Testis (tissue), 3 donors: ENCODE data around the gene TRPM4. TPM values are rescaled to one million over a fixed set of nuclear protein-coding genes. Genes with fewer than 3 reads are reported as not detected.

Source experiments
- DNase-seq: peaks from one replicate; pipeline ENCODE4 v3.0.0-alpha.2; 2019
- H3K27ac ChIP-seq, 2 donors: fragments of 200-600 bp; sonication (generic); one replicate each; pipeline ENCODE4 v1.5.1; 2019
- H3K27me3 ChIP-seq: fragments of 200-600 bp; sonication (generic); one replicate; pipeline ENCODE4 v1.5.1; 2019
- H3K36me3 ChIP-seq: fragments of 200-600 bp; sonication (generic); one replicate; pipeline ENCODE4 v1.5.1; 2017; ENCODE audit warnings: low read depth; ENCODE audit errors: missing control alignments
- H3K4me1 ChIP-seq: fragments of 200-600 bp; sonication (generic); one replicate; pipeline ENCODE4 v1.5.1; 2019
- H3K4me3 ChIP-seq, 2 donors: fragments of 200-600 bp; sonication (generic); one replicate each; pipeline ENCODE4 v1.5.1; 2017 to 2019
- H3K9me3 ChIP-seq: fragments of 200-600 bp; sonication (generic); one replicate; pipeline ENCODE4 v1.5.1; 2017
- POLR2A ChIP-seq: fragments of 450-650 bp; IDR thresholded peaks from one replicate; pipeline ENCODE4 v1.6.1; 2017; ENCODE audit warnings: antibody characterized with exemption, mild to moderate bottlenecking, moderate library complexity
- WGBS, 2 donors: methylation state at CpG; one replicate each; pipeline ENCODE4 v1.1.5; 2018; 5-methylcytosine and 5-hydroxymethylcytosine counted together
- intact Hi-C: fragments of 100-400 bp; cut with DNase I; formaldehyde crosslinking; loops from one replicate; pipeline ENCODE4 v1.15.1; 2023; ENCODE audit warnings: low total_unique reads
- polyA plus RNA-seq: library from polyadenylated mRNA; stranded (reverse); fragments of 350-450 nt; fragmentation: Illumina TruSeq; extraction: RNeasy Lipid Tissue Mini Kit (QIAGEN cat#74804); gene quantifications from one replicate; pipeline ENCODE4 v1.2.3, GENCODE V29; 2014; ENCODE audit warnings: low read depth, low replicate concordance; ENCODE audit not compliant: insufficient read depth
- total RNA-seq, 2 donors: library from RNA; depleted of rRNA; stranded (reverse); fragments of >200 nt; gene quantifications; one replicate each; pipeline ENCODE4 v1.2.3, GENCODE V29; 2016
- TF ChIP-seq, protein P1 (sequence below), 3 experiments: fragments of 450-650 bp in 2 of 3; fragments of 200-600 bp in 1 of 3; sonication (generic) in 1 of 3; IDR thresholded peaks; one replicate each; pipeline ENCODE4 v1.5.1; 2016 to 2019; ENCODE audit warnings: antibody characterized with exemption in 3 of 3, mild to moderate bottlenecking in 2 of 3, moderate library complexity in 1 of 3

Gene TRPM4
- total and polyA plus RNA-seq, 3 donors from 2014 or later: 16.0 to 45.7 (median 30.5) TPM

DNA sequence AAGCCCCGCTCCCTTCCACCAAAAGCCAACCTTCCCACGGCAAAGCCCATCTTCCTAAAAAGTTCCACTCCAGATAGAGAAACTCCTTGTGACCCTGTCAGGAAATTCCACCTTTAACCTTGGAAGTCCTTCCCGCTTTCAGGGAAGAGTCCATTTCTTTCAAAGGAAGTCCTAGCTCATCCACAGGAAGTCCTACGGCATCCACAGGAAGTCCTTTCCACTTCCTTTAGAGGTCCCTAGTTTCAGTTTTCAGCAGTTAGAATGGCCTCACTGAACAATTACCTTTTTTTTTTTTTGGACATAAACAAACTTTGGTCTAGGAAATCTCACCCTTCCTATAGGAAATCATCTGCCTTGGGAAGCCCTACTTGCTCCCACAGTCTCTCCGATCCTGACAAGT, 31.7 kb downstream of the TRPM4 start:
- 59 to 73% methylated on average over 5 of the region's 5 CpGs for WGBS, 2 donors
- Histone ChIP-seq H3K27me3 (no peaks in the 10 kb centered on the region), H3K4me3 (peak overlapping the region in 1 of 2 donors; percentile 20), H3K27ac (no peak overlapping the region), H3K9me3 (no peaks in the 10 kb centered on the region), H3K4me1 (no peaks in the 10 kb centered on the region), H3K36me3 (peaks cover 3% of the 10 kb centered on the region)
- no peak for DNase-seq
- TF ChIP-seq, protein P1, sequence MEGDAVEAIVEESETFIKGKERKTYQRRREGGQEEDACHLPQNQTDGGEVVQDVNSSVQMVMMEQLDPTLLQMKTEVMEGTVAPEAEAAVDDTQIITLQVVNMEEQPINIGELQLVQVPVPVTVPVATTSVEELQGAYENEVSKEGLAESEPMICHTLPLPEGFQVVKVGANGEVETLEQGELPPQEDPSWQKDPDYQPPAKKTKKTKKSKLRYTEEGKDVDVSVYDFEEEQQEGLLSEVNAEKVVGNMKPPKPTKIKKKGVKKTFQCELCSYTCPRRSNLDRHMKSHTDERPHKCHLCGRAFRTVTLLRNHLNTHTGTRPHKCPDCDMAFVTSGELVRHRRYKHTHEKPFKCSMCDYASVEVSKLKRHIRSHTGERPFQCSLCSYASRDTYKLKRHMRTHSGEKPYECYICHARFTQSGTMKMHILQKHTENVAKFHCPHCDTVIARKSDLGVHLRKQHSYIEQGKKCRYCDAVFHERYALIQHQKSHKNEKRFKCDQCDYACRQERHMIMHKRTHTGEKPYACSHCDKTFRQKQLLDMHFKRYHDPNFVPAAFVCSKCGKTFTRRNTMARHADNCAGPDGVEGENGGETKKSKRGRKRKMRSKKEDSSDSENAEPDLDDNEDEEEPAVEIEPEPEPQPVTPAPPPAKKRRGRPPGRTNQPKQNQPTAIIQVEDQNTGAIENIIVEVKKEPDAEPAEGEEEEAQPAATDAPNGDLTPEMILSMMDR (IDR thresholded peaks at IDR 0.05): no peak
- no peak for TF ChIP-seq POLR2A
- intact Hi-C loops: no loop called here

DNA sequence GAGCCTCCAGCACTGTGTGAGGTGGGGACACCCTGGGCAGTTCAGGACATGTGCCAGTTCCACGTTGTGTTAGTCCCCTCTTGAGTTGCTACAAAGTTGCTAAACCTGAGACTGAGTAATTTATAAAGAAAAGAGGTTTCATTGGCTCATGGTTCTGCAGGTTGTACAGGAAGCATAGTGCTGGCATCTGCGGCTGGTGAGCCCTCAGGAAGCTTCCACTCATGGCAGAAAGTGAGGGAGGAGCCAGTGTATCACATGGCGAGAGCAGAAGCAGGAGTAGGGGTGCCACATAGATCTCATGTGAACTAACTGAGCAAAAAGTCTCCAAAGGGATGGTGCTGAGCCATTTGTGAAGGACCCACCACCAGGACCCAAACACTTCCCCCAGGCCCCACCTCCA, 33.2 kb downstream of the TRPM4 start:
- Histone ChIP-seq H3K27ac (no peak overlapping the region), H3K27me3 (no peaks in the 10 kb centered on the region), H3K36me3 (peaks cover 3% of the 10 kb centered on the region), H3K4me1 (no peaks in the 10 kb centered on the region), H3K9me3 (no peaks in the 10 kb centered on the region), H3K4me3 (no peak overlapping the region)
- TF ChIP-seq POLR2A: no peak
- TF ChIP-seq, protein P1 (IDR thresholded peaks at IDR 0.05): no peak
- 70 to 86% methylated on average over 3 of the region's 3 CpGs for WGBS, 2 donors
- no peak for DNase-seq
- intact Hi-C loops: no loop called here

DNA sequence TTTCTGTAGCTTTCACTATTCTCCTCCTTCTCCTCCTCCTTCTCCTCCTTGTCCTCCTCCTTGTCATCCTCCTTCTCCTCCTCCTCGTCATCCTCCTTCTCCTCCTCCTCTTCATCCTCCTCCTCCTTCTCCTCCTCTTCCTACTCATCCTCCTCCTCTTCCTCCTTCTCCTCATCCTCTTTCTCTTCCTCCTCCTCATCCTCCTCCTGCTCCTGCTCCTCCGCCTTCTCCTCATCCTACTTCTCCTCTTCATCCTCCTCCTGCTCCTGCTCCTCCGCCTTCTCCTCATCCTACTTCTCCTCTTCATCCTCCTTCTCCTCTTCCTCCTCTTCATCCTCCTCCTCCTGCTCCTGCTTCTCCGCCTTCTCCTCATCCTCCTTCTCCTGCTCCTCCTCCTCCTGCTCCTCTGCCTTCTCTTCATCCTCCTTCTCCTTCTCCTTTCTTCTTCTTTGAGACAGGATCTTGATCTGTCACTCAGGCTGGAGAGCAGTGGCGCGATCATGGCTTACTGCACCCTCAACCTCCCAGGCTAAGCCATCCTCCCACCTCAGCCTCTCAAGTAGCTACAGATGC, 36.3 kb downstream of the TRPM4 start:
- peaks cover 3% of the 10 kb centered on the region for H3K36me3 ChIP-seq

DNA sequence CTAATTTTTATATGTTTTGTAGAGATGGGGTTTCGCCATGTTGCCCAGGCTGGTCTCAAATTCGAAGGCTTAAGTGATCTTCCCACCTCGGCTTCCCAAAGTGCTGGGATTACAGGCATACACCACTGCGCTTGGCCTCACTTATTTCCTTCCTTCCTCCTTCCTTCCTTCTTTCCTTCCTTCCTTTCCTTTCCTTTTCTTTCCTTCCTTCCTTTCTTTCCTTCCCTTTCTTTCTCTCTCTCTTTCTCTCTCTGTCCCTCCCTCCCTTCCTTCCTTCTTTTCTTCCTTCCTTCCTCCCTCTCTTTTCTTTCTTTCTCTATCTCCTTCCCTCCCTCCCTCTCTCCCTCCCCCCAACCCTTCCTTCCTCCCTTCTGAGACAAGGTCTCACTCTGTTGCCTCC, 36.8 kb downstream of the TRPM4 start:
- Histone ChIP-seq H3K4me1 (no peaks in the 10 kb centered on the region), H3K9me3 (no peaks in the 10 kb centered on the region), H3K27me3 (no peaks in the 10 kb centered on the region), H3K36me3 (peaks cover 3% of the 10 kb centered on the region), H3K27ac (no peak overlapping the region), H3K4me3 (no peak overlapping the region)
- DNase-seq: no peak
- WGBS, 2 donors: 94 to 96% methylated on average over 4 of the region's 4 CpGs
- intact Hi-C loops: no loop called here
- TF ChIP-seq, protein P1 (IDR thresholded peaks at IDR 0.05): no peak
- TF ChIP-seq POLR2A: no peak

More for the DNA sequence above, 36.3 kb downstream of the TRPM4 start:
- Histone ChIP-seq H3K9me3 (no peaks in the 10 kb centered on the region), H3K27me3 (no peaks in the 10 kb centered on the region), H3K27ac (no peak overlapping the region), H3K4me1 (no peaks in the 10 kb centered on the region), H3K4me3 (no peak overlapping the region)
- intact Hi-C loops: no loop called here
- TF ChIP-seq POLR2A: no peak
- TF ChIP-seq, protein P1 (IDR thresholded peaks at IDR 0.05): no peak
- DNase-seq: no peak
- WGBS, 2 donors: 92% methylated on average over 6 of the region's 6 CpGs
